ENCODE measurements around the gene ADPRHL1.

GRCh38 chr13:113406321-113407102, 46.8 kb downstream of the ADPRHL1 start:
- TF ChIP-seq CTCF (IDR thresholded peaks at IDR 0.05), result no peak
- TF ChIP-seq POLR2A (IDR thresholded peaks at IDR 0.05), result no peak
- no peak for TF ChIP-seq POLR2AphosphoS5 (IDR thresholded peaks at IDR 0.05)
- TF ChIP-seq EP300 (IDR thresholded peaks at IDR 0.05), result no peak
